IMR-90 (cell line): ENCODE results near the gene SMAD7. TPM values are rescaled to one million over a fixed set of nuclear protein-coding genes. Genes with fewer than 3 reads are reported as not detected.

ENCODE experiments used
- ATAC-seq: fragments of 200-7000 bp; cut with Tn5 transposase; 2 replicates; pipeline ENCODE4 v1.9.1; 2020; ENCODE audit warnings: low read depth, mild to moderate bottlenecking, moderate library complexity
- BruUV-seq: library from RNA; stranded (reverse); fragments of 400-500 nt; replicated peaks from 2 replicates; lab custom pipeline; 2021; lab: Mats Ljungman, UMichigan
- CTCF ChIA-PET: fragments of 300-600 bp; formaldehyde crosslinking; extraction: SDS; loops from one replicate; lab custom pipeline; 2021; ENCODE audit warnings: antibody characterized with exemption; lab: Yijun Ruan, JAX
- POLR2A ChIA-PET: fragments of 300-600 bp; sonication (Branson Sonifier 250); formaldehyde crosslinking; loops from one replicate; lab custom pipeline; 2022; ENCODE audit warnings: antibody characterized with exemption; ENCODE audit not compliant: unreplicated experiment; lab: Charles Lee
- DNase-seq: peaks from one replicate; pipeline ENCODE4 v3.0.0; 2013
- H2AFZ ChIP-seq: replicated peaks from 2 replicates; pipeline ENCODE3; 2013; ENCODE audit warnings: low read length, mild to moderate bottlenecking; ENCODE audit not compliant: poor library complexity
- H2AK5ac ChIP-seq: 2 replicates; pipeline ENCODE4 v1.6.1; 2013; ENCODE audit warnings: low read depth, low read length, inconsistent platforms
- H2AK9ac ChIP-seq: replicated peaks from 2 replicates; pipeline ENCODE3; 2013; ENCODE audit warnings: mild to moderate bottlenecking, low read depth, low read length, moderate library complexity; ENCODE audit not compliant: poor library complexity
- H2BK120ac ChIP-seq: 2 replicates; pipeline ENCODE4 v1.6.1; 2013; ENCODE audit warnings: low read depth, low read length, inconsistent platforms
- H2BK15ac ChIP-seq: 3 replicates; pipeline ENCODE4 v1.6.1; 2013; ENCODE audit warnings: low read depth, low read length, inconsistent platforms
- H2BK20ac ChIP-seq: 2 replicates; pipeline ENCODE4 v1.6.1; 2013; ENCODE audit warnings: low read depth, mild to moderate bottlenecking, inconsistent platforms, low read length, moderate library complexity
- H2BK5ac ChIP-seq: 2 replicates; pipeline ENCODE4 v1.6.1; 2013; ENCODE audit warnings: mild to moderate bottlenecking, low read depth, low read length, inconsistent platforms; ENCODE audit not compliant: poor library complexity, severe bottlenecking
- H3K14ac ChIP-seq: replicated peaks from 2 replicates; pipeline ENCODE4 v1.6.1; 2013; ENCODE audit warnings: low read depth, low read length, inconsistent platforms
- H3K18ac ChIP-seq: 2 replicates; pipeline ENCODE4 v1.6.1; 2013; ENCODE audit warnings: low read depth, low read length, control low read depth
- H3K23ac ChIP-seq: 2 replicates; pipeline ENCODE4 v1.6.1; 2013; ENCODE audit warnings: low read depth, low read length, inconsistent platforms
- H3K27ac ChIP-seq: 2 replicates; pipeline ENCODE4 v1.5.1; 2013; ENCODE audit warnings: mild to moderate bottlenecking, control low read depth, low read length; ENCODE audit not compliant: insufficient read depth
- H3K27me3 ChIP-seq: 2 replicates; pipeline ENCODE4 v1.6.1; 2013; ENCODE audit warnings: low read length; ENCODE audit not compliant: control insufficient read depth, insufficient read depth
- H3K36me3 ChIP-seq: 2 replicates; pipeline ENCODE4 v1.6.1; 2013; ENCODE audit warnings: low read length, mixed read lengths; ENCODE audit not compliant: control insufficient read depth, insufficient read depth
- H3K4ac ChIP-seq: 2 replicates; pipeline ENCODE4 v1.6.1; 2013; ENCODE audit warnings: low read depth, low read length, inconsistent platforms
- H3K4me1 ChIP-seq: 2 replicates; pipeline ENCODE4 v1.6.1; 2013; ENCODE audit warnings: low read length, mixed read lengths; ENCODE audit not compliant: control insufficient read depth, insufficient read depth
- H3K4me2 ChIP-seq: 2 replicates; pipeline ENCODE4 v1.6.1; 2013; ENCODE audit warnings: low read depth, mild to moderate bottlenecking, control low read depth, low read length, moderate library complexity
- H3K4me3 ChIP-seq: 2 replicates; pipeline ENCODE4 v1.5.1; 2013; ENCODE audit warnings: low read depth, mild to moderate bottlenecking, control low read depth, low read length, moderate library complexity; ENCODE audit not compliant: insufficient read depth
- H3K56ac ChIP-seq: 2 replicates; pipeline ENCODE4 v1.6.1; 2013; ENCODE audit warnings: low read length, inconsistent platforms; ENCODE audit not compliant: insufficient read depth; ENCODE audit errors: extremely low read depth
- H3K79me1 ChIP-seq, 2 experiments: 2 replicates each; pipeline ENCODE4 v1.6.1; 2013; ENCODE audit warnings: low read length in 2 of 2, inconsistent platforms in 1 of 2, low read depth in 1 of 2
- H3K9ac ChIP-seq: 2 replicates; pipeline ENCODE4 v1.6.1; 2013; ENCODE audit warnings: low read depth, low read length, control low read depth
- H3K9me1 ChIP-seq: 2 replicates; pipeline ENCODE4 v1.6.1; 2013; ENCODE audit warnings: low read length, inconsistent platforms; ENCODE audit not compliant: insufficient read depth
- H3K9me3 ChIP-seq: 2 replicates; pipeline ENCODE4 v1.6.1; 2013; ENCODE audit warnings: low read length; ENCODE audit not compliant: control insufficient read depth, insufficient read depth
- H4K20me1 ChIP-seq: 2 replicates; pipeline ENCODE4 v1.6.1; 2013; ENCODE audit warnings: low read length, inconsistent platforms; ENCODE audit not compliant: insufficient read depth
- H4K5ac ChIP-seq: 2 replicates; pipeline ENCODE4 v1.6.1; 2013; ENCODE audit warnings: mild to moderate bottlenecking, low read depth, low read length, control low read depth
- H4K8ac ChIP-seq, 2 experiments: 2 replicates each; pipeline ENCODE4 v1.6.1; 2013; ENCODE audit warnings: low read depth in 2 of 2, low read length in 2 of 2, control low read depth in 1 of 2, inconsistent platforms in 1 of 2
- H4K91ac ChIP-seq: 2 replicates; pipeline ENCODE4 v1.6.1; 2013; ENCODE audit warnings: low read depth, low read length, inconsistent platforms; ENCODE audit not compliant: insufficient read depth
- CEBPB ChIP-seq: IDR thresholded peaks from 2 replicates; pipeline ENCODE4 v1.6.1; 2012; ENCODE audit warnings: low read depth, low read length, improper control_type of control experiment
- FOS ChIP-seq: fragments of 150-350 bp; IDR thresholded peaks from 2 replicates; pipeline ENCODE4 v1.6.1; 2016; ENCODE audit warnings: low read depth, low read length
- MAZ ChIP-seq: IDR thresholded peaks from 2 replicates; pipeline ENCODE4 v1.6.1; 2012; ENCODE audit warnings: low read depth, mild to moderate bottlenecking, low read length, improper control_type of control experiment, moderate library complexity, borderline replicate concordance
- NFE2L2 ChIP-seq: fragments of 150-350 bp; IDR thresholded peaks from 2 replicates; pipeline ENCODE4 v1.6.1; 2016; ENCODE audit warnings: low read depth, mild to moderate bottlenecking, low read length
- RFX5 ChIP-seq: IDR thresholded peaks from 2 replicates; pipeline ENCODE4 v1.8.0; 2012; ENCODE audit warnings: low read depth, mild to moderate bottlenecking, low read length, moderate library complexity
- WGBS, 2 experiments: methylation state at CpG; one replicate each; pipeline versions ENCODE4 v1.1.5 to v1.1.7; 2013; ENCODE audit warnings: missing lambda C conversion rate in 2 of 2; ENCODE audit not compliant: insufficient read length in 1 of 2; ENCODE audit errors: extremely low coverage in 2 of 2; 5-methylcytosine and 5-hydroxymethylcytosine counted together
- dilution Hi-C: fragments of 300-500 bp; cut with HindIII; formaldehyde crosslinking; loops from one replicate; pipeline ENCODE4 v1.14.3; 2018; ENCODE audit warnings: low sequenced_read_pairs; ENCODE audit not compliant: unreplicated experiment
- in situ Hi-C: fragments of 300-500 bp; cut with MboI; formaldehyde crosslinking; loops from 3 replicates; pipeline ENCODE4 v1.14.3; 2019; ENCODE audit warnings: low sequenced_read_pairs, inconsistent platforms, mixed read lengths
- intact Hi-C: fragments of 100-400 bp; cut with micrococcal nuclease; formaldehyde crosslinking; loops from 2 replicates; pipeline ENCODE4 v1.10.0; 2022
- polyA plus RNA-seq, 3 experiments: library from polyadenylated mRNA; depleted of rRNA; stranded (reverse); fragments of >200 nt; gene quantifications; 2 replicates each; pipeline ENCODE4 v1.2.3, GENCODE V29; 2012; ENCODE audit warnings: low replicate concordance in 1 of 3
- total RNA-seq: library from RNA; depleted of rRNA; stranded (reverse); fragments of >200 nt; gene quantifications from 2 replicates; pipeline ENCODE4 v1.2.3, GENCODE V29; 2012

The SMAD7 gene
- total and polyA plus RNA-seq, 2 of the 4 experiments (the other 2 are of a cell fraction), result 15.8 to 17.6 TPM

DNA sequence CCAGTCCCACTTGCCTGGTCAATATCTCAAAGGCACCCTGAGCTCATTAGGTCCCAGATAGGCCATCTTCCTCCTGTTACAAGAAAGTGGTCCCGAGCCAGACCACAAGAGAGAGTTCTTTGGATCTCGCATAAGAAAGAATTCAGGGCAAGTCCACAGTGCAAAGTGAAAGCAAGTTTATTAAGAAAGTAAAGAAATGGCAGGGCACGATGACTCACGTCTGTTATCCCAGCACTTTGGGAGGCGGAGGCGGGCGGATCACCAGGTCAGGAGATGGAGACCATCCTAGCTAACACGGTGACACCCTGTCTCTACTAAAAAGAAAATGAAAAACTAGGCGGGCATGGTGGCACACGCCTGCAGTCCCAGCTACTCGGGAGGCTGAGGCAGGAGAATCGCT, 10.8 kb upstream of the SMAD7 start:
- CTCF ChIA-PET, result no interaction called here
- Histone ChIP-seq H3K9ac (no peak overlapping the region), H2BK20ac (peak overlapping the region; percentile 72; the same call in 1 of the 2 replicates), H3K4ac (peak overlapping the region; percentile 72), H3K79me1 (no peaks in the 10 kb centered on the region; a peak in 2 of 4 replicates), H2AFZ (peak overlapping the region; percentile 37), H3K23ac (no peak overlapping the region), H2BK15ac (peak overlapping the region; percentile 76; the same call in 1 of the 3 replicates), H4K8ac (peak overlapping the region; percentile 38 to 71; a peak in 2 of 4 replicates), H3K27ac (peak overlapping the region; percentile 61; the same call in 1 of the 2 replicates), H3K27me3 (no peaks in the 10 kb centered on the region), H3K18ac (peak overlapping the region; percentile 59; the same call in 1 of the 2 replicates), H3K9me3 (no peaks in the 10 kb centered on the region), H2BK5ac (peak overlapping the region; percentile 65), H3K4me1 (peaks cover 27% of the 10 kb centered on the region), H4K5ac (peak overlapping the region; percentile 62; the same call in 1 of the 2 replicates), H3K36me3 (no peaks in the 10 kb centered on the region), H3K56ac (no peak overlapping the region), H4K20me1 (no peaks in the 10 kb centered on the region), H3K14ac (peak overlapping the region; percentile 71; the same call in 1 of the 2 replicates), H3K9me1 (peaks cover 9% of the 10 kb centered on the region), H3K4me2 (peak overlapping the region; percentile 47; the same call in 1 of the 2 replicates), H2BK120ac (peak overlapping the region; percentile 77), H3K4me3 (no peak overlapping the region), H4K91ac (peak overlapping the region; percentile 68), H2AK5ac (peak overlapping the region; percentile 65), H2AK9ac (no peak overlapping the region)
- no peak for ATAC-seq
- no TSS peak for BruUV-seq
- peak; percentile 52 for DNase-seq
- intact Hi-C loops (no loop called here), in situ Hi-C loops (no loop called here), dilution Hi-C loops (no loop called here)
- POLR2A ChIA-PET, result no interaction called here
- TF ChIP-seq NFE2L2, result no peak
- TF ChIP-seq CEBPB, result no peak
- 0 out of 2 replicates have a peak, but pooled peaks have one; percentile 3 for TF ChIP-seq FOS
- TF ChIP-seq RFX5, result no peak
- no peak for TF ChIP-seq MAZ
- WGBS, 2 experiments, result 60% methylated on average over 2 of the region's 12 CpGs; no CpG with 5 or more reads in 1 of the 2 experiments
